Measurements from ENCODE around the gene CD300LF. TPM values are rescaled to one million over a fixed set of nuclear protein-coding genes. Genes with fewer than 3 reads are reported as not detected.

Gene CD300LF
- not detected for total RNA-seq

DNA sequence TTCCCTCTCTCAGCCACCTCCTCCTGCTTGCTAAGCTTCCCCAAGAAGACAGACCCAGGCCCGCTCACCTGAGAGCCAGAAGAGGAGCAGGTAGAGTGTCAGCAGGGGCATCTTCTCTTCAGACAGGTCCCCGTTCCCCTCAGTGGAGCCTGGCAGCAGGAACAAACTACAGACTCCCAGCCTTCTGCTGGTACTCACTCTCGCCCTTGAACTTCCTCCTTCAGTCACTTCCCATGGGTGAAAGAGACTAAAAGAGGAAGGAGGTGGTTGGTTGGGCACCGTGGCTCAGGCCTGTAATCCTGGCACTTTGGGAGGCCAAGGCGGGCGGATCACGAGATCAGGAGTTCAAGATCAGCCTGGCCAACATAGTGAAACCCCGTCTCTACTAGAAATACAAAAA is at the start of gene CD300LF:
Gene CD300LF, minus strand, starts transcription at position 168 of the 400 bp plus-strand sequence. Its CDS starts 57 bp downstream, at position 111.
- no peak within 1 kb of the TSS for H3K27ac Mint-ChIP-seq
- DNase-seq, result no peak
- H3K4me3 Mint-ChIP-seq, result no peak within 1 kb of the TSS
- H3K9me3 Mint-ChIP-seq, result no peaks in the 10 kb centered on the region
- H3K27me3 Mint-ChIP-seq (ENCODE audit: low read depth), result peaks cover 27% of the 10 kb centered on the region
- no peak for ATAC-seq (replicated peaks in 1 of 2)
- H3K4me1 Mint-ChIP-seq (ENCODE audit: low read depth), result no peaks in the 10 kb centered on the region
- H3K36me3 Mint-ChIP-seq (ENCODE audit: insufficient read depth in 2 of 2), result no peaks in the 10 kb centered on the region

DNA sequence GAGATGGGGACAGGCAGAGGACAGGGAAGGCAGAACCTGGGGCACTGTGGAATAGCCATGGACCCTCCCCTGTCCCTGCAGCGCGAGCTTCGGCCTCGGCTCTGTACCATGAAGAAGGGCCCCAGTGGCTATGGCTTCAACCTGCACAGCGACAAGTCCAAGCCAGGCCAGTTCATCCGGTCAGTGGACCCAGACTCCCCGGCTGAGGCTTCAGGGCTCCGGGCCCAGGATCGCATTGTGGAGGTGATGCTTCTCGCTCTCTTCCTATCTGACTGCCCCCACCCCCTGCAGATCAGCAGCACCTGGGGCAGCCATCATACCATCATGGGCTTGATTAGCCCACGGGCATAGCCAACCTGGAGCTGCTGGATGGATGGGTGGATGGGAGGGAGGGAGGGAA is 49.2 kb upstream of the CD300LF start:
- H3K4me1 Mint-ChIP-seq (ENCODE audit: low read depth), result peaks cover 30% of the 10 kb centered on the region
- no peak overlapping the region for H3K27ac Mint-ChIP-seq
- ATAC-seq (replicated peaks in 1 of 2) (no peak), DNase-seq (no peak)
- H3K9me3 Mint-ChIP-seq, result no peaks in the 10 kb centered on the region
- H3K27me3 Mint-ChIP-seq (ENCODE audit: low read depth), result no peaks in the 10 kb centered on the region
- H3K4me3 Mint-ChIP-seq, result no peak overlapping the region
- peaks cover 2 to 4% of the 10 kb centered on the region in 2 donors for H3K36me3 Mint-ChIP-seq (ENCODE audit: insufficient read depth in 2 of 2)

DNA sequence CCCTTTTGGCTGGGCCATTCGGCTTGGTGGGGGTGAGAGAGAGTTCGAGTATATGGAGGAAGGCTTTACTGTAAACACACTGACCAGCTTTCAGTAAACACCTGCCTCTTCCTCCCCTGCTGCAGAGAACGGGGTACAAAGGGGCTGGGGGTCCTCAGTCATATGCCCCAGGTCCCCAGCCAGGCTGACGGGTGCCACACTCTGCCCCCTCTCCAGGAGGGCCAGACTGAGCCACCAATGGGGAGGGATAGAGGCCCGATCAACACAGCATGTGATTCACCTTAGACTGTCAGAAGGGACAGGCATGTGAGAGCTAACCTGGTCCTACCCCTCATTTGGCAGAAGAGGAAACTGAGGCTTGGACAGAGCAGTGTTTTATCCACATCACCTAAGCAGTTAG is 48.7 kb upstream of the CD300LF start:
- H3K4me1 Mint-ChIP-seq (ENCODE audit: low read depth), result peaks cover 35% of the 10 kb centered on the region

DNA sequence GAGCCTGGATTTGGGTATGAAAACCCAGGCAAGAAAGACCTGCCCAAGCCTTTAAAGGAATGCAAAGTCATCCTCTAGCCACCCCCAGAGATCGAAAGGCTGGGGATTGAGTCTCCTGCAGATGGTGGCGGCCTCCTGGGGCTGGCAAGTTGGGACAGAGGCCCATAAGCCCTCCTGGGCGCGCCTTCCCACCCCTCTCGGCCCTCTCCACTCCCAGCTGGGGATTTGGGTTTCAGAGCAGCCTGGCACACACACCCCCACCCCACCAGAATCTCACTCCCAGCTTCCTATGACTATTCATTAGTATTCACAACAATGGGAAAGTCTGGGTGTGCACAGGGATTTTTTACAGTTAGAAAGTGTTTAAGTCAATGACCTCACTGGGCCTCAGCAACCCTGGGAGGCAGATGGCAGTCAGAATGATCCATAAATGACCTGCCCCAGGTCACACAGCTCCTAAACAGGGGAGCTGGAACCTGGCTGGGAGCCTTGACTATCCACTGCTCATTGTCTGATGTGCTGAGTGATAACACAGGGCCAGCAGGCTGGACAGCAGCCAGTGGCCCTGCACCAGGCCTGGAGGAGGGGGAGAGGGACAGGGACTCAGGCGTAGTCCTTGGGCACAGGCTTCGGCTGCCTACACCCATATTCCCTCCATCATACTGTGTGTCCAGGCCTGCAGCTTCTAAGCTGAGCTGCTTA is 47.8 kb upstream of the CD300LF start:
- Mint-ChIP-seq H3K9me3 (no peaks in the 10 kb centered on the region), H3K27me3 (ENCODE audit: low read depth) (no peaks in the 10 kb centered on the region), H3K27ac (peak overlapping the region; percentile 68), H3K4me1 (ENCODE audit: low read depth) (peaks cover 40% of the 10 kb centered on the region), H3K4me3 (no peak overlapping the region), H3K36me3 (ENCODE audit: insufficient read depth in 2 of 2) (peaks cover 0 to 2% of the 10 kb centered on the region in 2 donors)
- no peak for DNase-seq
- ATAC-seq (replicated peaks in 1 of 2), result no peak

More for the DNA sequence above, 48.7 kb upstream of the CD300LF start:
- Mint-ChIP-seq H3K9me3 (no peaks in the 10 kb centered on the region), H3K27me3 (ENCODE audit: low read depth) (no peaks in the 10 kb centered on the region), H3K36me3 (ENCODE audit: insufficient read depth in 2 of 2) (peaks cover 0 to 4% of the 10 kb centered on the region in 2 donors), H3K27ac (no peak overlapping the region), H3K4me3 (no peak overlapping the region)
- no peak for ATAC-seq (replicated peaks in 1 of 2)
- no peak for DNase-seq

DNA sequence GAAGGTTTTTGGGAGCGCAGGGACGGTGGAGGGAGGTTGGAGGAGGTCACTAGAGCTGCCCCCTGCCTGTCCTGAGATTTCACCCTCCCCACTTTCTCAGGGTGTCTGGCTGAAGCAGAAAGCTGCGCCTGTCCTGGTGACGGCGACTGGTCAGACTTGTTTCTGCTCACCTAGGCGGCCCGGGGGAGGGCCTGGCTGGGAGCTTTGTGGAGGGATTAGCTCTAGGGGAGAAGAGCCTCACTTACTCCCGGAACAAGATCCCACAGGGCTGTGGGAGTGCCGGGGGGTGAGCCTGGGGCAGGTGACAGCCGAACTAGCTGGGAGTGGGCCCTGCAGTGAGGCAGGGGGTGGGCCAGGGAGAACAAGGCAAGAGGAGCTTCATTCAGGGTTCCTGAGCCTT is 47.2 kb upstream of the CD300LF start:
- ATAC-seq (replicated peaks in 1 of 2), result no peak
- peak overlapping the region; percentile 38 for H3K27ac Mint-ChIP-seq
- peak overlapping the region in 1 of 2 donors; percentile 83 for H3K4me3 Mint-ChIP-seq
- DNase-seq, result no peak
- no peaks in the 10 kb centered on the region for H3K9me3 Mint-ChIP-seq
- peaks cover 45% of the 10 kb centered on the region for H3K4me1 Mint-ChIP-seq (ENCODE audit: low read depth)
- H3K27me3 Mint-ChIP-seq (ENCODE audit: low read depth), result no peaks in the 10 kb centered on the region
- no peaks in the 10 kb centered on the region for H3K36me3 Mint-ChIP-seq (ENCODE audit: insufficient read depth in 2 of 2)

DNA sequence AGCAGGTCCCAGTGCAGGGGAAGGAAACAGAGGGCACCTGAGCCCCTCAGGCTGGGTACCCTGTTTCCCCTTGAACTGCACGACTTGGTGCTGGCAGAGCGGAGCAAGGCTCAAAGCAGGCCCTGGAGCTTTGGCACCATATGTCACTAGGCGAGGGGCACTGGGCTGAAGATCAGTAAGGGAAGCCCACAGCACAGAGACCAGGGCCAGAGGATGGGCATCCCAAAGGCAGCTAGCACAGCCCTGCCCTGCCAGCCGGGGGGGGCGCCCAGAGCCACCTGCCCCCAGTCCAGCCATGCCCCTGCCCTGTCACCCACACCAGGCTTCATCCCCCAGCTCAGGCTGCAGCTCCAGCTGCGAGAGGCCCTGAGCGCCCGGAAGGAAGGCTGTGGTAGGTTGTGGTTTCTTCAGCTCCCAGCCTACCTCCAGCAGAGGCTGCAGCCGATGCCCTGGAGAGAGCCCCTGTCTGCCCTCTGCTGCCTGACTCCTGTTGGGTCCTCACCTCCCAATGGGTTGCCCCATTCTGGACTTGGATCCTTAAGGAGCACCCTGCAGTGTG is 46.6 kb upstream of the CD300LF start:
- Mint-ChIP-seq H3K27ac (peak overlapping the region; percentile 91), H3K36me3 (ENCODE audit: insufficient read depth in 2 of 2) (no peaks in the 10 kb centered on the region), H3K4me1 (ENCODE audit: low read depth) (peaks cover 51% of the 10 kb centered on the region), H3K4me3 (peak overlapping the region; percentile 46 to 83), H3K9me3 (no peaks in the 10 kb centered on the region), H3K27me3 (ENCODE audit: low read depth) (no peaks in the 10 kb centered on the region)
- DNase-seq (peak; percentile 56 to 58), ATAC-seq (replicated peaks in 1 of 2) (peak; percentile 84 to 85)

DNA sequence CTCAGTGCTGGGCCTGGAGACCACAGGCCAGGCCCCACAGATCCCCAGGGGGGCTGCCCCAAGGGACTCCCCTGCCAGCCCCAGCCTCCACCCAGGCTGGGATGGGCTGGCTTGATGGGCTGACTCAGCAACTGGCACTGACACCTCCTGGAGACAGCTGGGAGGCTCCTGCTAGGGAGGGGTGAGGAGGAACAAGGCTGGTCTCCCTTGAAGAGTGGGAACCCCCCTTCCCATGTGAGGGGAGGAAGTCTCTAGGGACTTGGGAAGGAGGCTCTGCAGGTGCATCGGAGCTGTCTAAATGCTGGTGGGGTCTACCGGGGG is 46.1 kb upstream of the CD300LF start:
- Mint-ChIP-seq H3K36me3 (ENCODE audit: insufficient read depth in 2 of 2) (no peaks in the 10 kb centered on the region), H3K4me1 (ENCODE audit: low read depth) (peaks cover 54% of the 10 kb centered on the region), H3K9me3 (no peaks in the 10 kb centered on the region), H3K27me3 (ENCODE audit: low read depth) (no peaks in the 10 kb centered on the region), H3K27ac (peak overlapping the region; percentile 91), H3K4me3 (peak overlapping the region; percentile 46 to 83)
- DNase-seq (no peak), ATAC-seq (replicated peaks in 1 of 2) (peak; percentile 39 to 45)

DNA sequence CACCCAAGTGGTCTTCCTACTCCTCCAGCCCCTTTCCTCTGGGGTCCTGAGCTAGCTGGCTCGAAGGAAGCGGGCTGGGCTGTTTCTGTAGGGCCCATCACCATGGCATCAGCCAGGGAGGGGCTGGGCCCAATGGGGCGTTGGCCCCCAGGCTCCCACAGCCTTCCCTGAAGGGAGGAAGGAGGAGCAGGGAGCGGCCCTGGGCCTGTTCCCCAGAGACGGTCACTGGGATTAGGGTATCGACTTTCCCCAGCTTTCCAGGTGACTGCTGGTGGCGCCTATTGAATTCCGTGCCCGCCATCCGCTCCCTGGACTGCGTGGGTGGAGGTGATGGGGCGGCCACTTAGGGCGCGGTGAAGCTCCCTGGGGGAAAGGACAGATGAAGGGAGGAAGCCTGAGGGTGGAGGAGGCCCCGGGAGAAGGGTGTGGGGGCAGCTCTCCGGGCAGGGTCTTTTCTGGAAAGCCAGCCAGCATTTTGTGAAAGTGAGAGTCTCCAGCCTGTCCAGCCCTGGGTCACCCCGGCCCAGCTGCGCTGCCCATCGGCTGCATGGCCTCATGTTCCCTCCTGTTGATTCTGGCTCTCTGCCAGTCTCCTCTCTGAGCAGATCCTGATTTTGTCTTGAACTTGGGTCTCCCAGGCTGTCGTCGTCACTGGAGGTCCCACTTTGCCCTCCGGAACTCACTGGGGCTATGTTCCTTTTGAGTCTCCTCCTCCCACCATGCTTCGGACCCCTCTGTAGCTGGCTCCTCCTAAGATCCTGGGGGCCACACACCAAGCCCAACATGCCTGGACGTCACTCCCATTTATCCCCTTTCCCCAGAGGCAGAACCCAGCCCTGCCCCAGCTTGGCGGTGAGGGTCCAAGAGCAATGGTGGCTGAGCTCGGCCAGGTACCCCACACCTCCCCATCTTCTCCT is 45.5 kb upstream of the CD300LF start:
- no peaks in the 10 kb centered on the region for H3K9me3 Mint-ChIP-seq
- peaks cover 60% of the 10 kb centered on the region for H3K4me1 Mint-ChIP-seq (ENCODE audit: low read depth)
- H3K27me3 Mint-ChIP-seq (ENCODE audit: low read depth), result no peaks in the 10 kb centered on the region
- ATAC-seq (replicated peaks in 1 of 2), result no peak
- no peak for DNase-seq
- peak overlapping the region; percentile 46 to 83 for H3K4me3 Mint-ChIP-seq
- peak overlapping the region; percentile 91 for H3K27ac Mint-ChIP-seq
- H3K36me3 Mint-ChIP-seq (ENCODE audit: insufficient read depth in 2 of 2), result no peaks in the 10 kb centered on the region

DNA sequence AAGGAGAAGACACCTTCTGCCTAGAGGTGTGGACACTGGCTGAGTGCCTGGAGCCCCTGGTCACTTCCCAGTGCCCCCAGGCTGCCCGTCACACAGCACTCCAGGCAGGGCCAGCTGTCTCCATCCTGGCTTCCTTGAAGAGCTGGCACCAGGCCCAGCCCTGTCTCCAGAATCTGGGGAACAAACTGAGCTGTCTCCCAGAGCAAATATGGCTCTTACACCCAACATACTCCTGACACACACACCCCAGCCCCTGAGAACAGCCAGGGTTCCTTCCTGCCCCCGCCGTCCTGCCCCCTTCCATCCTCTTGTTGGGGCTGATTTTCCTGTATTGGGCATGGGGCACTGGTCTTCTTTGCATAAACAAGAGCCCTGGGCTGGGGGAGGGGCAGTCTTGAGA is 44.8 kb upstream of the CD300LF start:
- Mint-ChIP-seq H3K36me3 (ENCODE audit: insufficient read depth in 2 of 2) (peaks cover 3 to 4% of the 10 kb centered on the region in 2 donors), H3K9me3 (no peaks in the 10 kb centered on the region), H3K4me3 (peak overlapping the region; percentile 46 to 83), H3K27me3 (ENCODE audit: low read depth) (no peaks in the 10 kb centered on the region), H3K4me1 (ENCODE audit: low read depth) (peaks cover 67% of the 10 kb centered on the region), H3K27ac (peak overlapping the region; percentile 71)
- DNase-seq (no peak), ATAC-seq (replicated peaks in 1 of 2) (no peak)

DNA sequence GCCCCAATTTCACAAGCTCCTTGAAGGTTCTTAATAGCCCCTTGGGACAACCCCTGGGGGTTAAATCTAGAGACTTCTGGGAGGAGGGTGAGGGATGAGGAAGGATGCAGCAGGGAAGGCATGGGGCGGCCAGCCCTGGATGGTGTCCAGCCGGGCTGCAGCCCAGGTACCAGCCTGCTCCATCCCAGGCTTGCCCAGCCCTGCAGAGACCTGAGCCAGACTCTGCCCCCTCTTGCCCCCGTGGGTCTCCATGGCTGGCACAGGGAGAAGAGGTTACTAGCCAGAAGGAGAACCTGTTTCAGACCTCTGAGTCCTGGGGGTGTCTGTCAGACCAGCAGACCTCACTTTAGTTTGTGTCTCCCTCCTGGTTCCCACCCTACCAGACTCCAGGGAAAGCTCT is 44.2 kb upstream of the CD300LF start:
- Mint-ChIP-seq H3K27ac (peak overlapping the region; percentile 60), H3K4me3 (no peak overlapping the region), H3K9me3 (no peaks in the 10 kb centered on the region), H3K27me3 (ENCODE audit: low read depth) (no peaks in the 10 kb centered on the region), H3K36me3 (ENCODE audit: insufficient read depth in 2 of 2) (peaks cover 3 to 7% of the 10 kb centered on the region in 2 donors), H3K4me1 (ENCODE audit: low read depth) (peaks cover 73% of the 10 kb centered on the region)
- ATAC-seq (replicated peaks in 1 of 2) (no peak), DNase-seq (no peak)

DNA sequence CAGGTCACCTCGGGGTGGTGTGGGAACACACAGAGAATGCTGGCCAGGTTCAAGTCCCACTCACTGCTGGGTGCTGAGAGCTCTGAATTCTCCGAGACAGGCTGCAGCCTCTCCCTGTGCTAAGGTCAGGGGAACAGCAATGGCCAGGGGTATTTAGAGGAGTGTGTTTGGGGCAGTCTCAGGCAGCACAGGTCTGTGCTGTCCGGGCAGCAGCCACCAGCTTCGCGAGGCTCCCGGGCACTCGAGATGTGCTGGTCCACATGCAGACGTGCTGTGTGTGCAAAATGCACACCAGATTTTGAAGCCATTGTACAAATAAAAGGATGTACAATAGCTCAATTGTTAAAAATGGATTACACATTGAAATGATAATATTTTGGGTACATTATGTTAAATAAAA is 42.8 kb upstream of the CD300LF start:
- ATAC-seq (replicated peaks in 1 of 2), result no peak
- H3K27ac Mint-ChIP-seq, result no peak overlapping the region
- H3K9me3 Mint-ChIP-seq, result no peaks in the 10 kb centered on the region
- H3K4me3 Mint-ChIP-seq, result no peak overlapping the region
- DNase-seq, result no peak
- no peaks in the 10 kb centered on the region for H3K27me3 Mint-ChIP-seq (ENCODE audit: low read depth)
- H3K4me1 Mint-ChIP-seq (ENCODE audit: low read depth), result peaks cover 86% of the 10 kb centered on the region
- peaks cover 5 to 7% of the 10 kb centered on the region in 2 donors for H3K36me3 Mint-ChIP-seq (ENCODE audit: insufficient read depth in 2 of 2)

DNA sequence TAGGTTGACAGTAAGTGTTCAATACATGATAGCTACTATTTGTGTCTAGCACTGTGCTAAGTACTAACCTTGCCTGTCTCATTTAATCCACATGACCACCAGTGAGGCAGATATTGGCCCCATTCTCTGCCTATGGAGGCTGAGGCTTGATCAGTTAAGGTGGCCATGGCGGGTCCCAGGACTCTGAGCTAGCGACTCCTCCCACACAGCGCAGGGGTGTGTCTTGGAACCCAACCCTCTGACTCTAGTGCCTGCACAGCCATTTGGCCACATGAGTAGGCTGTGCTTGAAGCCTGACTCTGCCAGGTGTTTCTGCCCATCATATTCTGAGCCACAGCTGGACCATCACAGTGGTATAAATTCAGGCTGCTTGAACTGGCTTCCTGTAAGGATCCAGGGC is 42.1 kb upstream of the CD300LF start:
- H3K36me3 Mint-ChIP-seq (ENCODE audit: insufficient read depth in 2 of 2), result peaks cover 5 to 7% of the 10 kb centered on the region in 2 donors
- H3K4me1 Mint-ChIP-seq (ENCODE audit: low read depth), result peaks cover 87% of the 10 kb centered on the region
- DNase-seq (no peak), ATAC-seq (replicated peaks in 1 of 2) (no peak)
- peak overlapping the region; percentile 82 for H3K27ac Mint-ChIP-seq
- H3K4me3 Mint-ChIP-seq, result peak overlapping the region; percentile 5 to 6
- no peaks in the 10 kb centered on the region for H3K27me3 Mint-ChIP-seq (ENCODE audit: low read depth)
- no peaks in the 10 kb centered on the region for H3K9me3 Mint-ChIP-seq

DNA sequence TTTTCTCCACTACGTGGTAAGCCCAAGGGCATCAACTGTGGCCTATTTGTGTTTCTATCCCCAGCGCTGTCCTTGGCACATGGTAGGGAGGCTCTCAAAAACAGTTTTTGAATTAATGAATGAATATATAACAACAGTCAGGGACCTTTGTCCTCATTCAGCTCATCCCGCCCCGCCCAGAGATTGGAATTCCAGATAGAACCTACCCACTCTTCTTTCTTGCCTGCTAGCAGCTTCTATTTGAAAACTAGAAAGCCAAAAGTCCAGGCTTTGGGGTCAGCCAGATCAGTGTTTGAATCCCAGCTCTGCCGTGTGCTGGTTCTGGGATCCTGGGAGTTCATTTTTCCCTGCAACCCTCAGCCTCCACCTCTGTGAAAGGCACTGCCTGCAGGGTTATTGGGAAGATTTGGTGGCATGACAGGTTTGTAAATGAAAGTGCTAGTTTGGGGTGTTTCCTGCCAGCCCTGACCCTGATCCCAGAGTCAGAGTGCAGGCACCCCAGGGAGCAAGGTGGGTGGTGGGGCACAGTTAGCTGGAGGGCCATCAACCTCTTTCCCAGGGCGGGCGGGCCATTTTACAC is 40.2 kb upstream of the CD300LF start:
- Mint-ChIP-seq H3K27ac (peak overlapping the region; percentile 96), H3K4me1 (ENCODE audit: low read depth) (peaks cover 71% of the 10 kb centered on the region), H3K36me3 (ENCODE audit: insufficient read depth in 2 of 2) (peaks cover 10 to 11% of the 10 kb centered on the region in 2 donors), H3K27me3 (ENCODE audit: low read depth) (no peaks in the 10 kb centered on the region), H3K9me3 (no peaks in the 10 kb centered on the region), H3K4me3 (peak overlapping the region; percentile 92 to 97)
- ATAC-seq (replicated peaks in 1 of 2) (no peak), DNase-seq (no peak)
